ENCODE data around the gene RAB11B. TPM values are rescaled to one million over a fixed set of nuclear protein-coding genes. Genes with fewer than 3 reads are reported as not detected.

RAB11B gene
- total RNA-seq, 1 experiment from 2014 or later = 140 TPM

DNA sequence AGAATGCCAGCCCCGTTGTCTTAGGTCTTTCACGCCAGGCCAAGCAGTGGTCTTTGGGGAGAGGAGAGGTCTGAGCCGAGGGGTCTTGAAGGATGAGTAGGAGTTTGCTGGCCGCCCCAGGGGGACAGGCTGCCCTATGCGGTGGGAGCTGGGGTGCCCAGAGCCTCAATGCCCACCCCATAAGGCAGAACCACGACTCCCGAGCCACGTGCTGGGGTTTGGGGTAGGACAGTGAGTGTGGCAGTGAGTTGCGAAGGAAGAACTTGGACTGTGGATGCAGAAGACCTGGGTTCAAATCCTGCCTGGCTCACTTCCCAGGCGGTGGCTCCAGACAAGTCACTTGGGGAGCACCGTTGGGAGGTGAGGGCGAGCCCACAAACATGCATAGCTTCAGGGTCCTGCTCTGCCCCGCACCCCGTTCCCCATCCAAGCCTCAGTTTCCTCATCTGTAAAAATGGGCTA is 5.5 kb downstream of the RAB11B start:
- ATAC-seq (no peak), DNase-seq (ENCODE audit: low read depth, low spot score) (no peak)
- no peaks in the 10 kb centered on the region for H3K9me2 ChIP-seq (ENCODE audit: insufficient read depth)
- H3K9me3 ChIP-seq (ENCODE audit: control insufficient read depth in 1 of 2, insufficient read depth in 1 of 2, low read depth in 1 of 2, low read length in 2 of 2) = no peaks in the 10 kb centered on the region
- H3K4me2 ChIP-seq (ENCODE audit: low read length) = no peak overlapping the region
- peaks cover 77% of the 10 kb centered on the region for H3K79me2 ChIP-seq (ENCODE audit: insufficient read depth, low read length)
- no peak overlapping the region for H3K27ac ChIP-seq (ENCODE audit: low read depth, low read length)
- peaks cover 9 to 25% of the 10 kb centered on the region in 2 experiments; a peak in 3 of 4 replicates for H3K4me1 ChIP-seq (ENCODE audit: control insufficient read depth in 1 of 2, insufficient read depth in 2 of 2, low read length in 2 of 2)
- BruUV-seq (replicated peaks) = no TSS peak
- intact Hi-C loops (cut with micrococcal nuclease) = loop anchor here (1.0 to 2.0 kb wide), 2 partner anchors 41 to 49 kb away; no protein-coding TSS in a partner anchor
- ChIA-PET POLR2A (interaction anchor here (1.0 kb wide), 1 partner anchor 40 kb away, joined by 4 read pairs; no protein-coding TSS in a partner anchor), CTCF (interaction anchor here (1.0 kb wide), 1 partner anchor 41 kb away, joined by 5 read pairs; no protein-coding TSS in a partner anchor), RAD21 (ENCODE audit: low non-redundant PET in 1 of 2, low total read pairs in 2 of 2, uncharacterized antibody in 2 of 2, unreplicated experiment in 2 of 2) (no interaction called here)
- no peaks in the 10 kb centered on the region for H3K27me3 ChIP-seq (ENCODE audit: insufficient read depth, low read length)
- TF ChIP-seq ZBTB33 (IDR thresholded peaks at IDR 0.05; ENCODE audit: extremely low read depth, insufficient replicate concordance, low read length) (no peak), ZFX (IDR thresholded peaks at IDR 0.05) (no peak), FOSL1 (IDR thresholded peaks at IDR 0.05; ENCODE audit: low read depth) (no peak), YY1 (IDR thresholded peaks at IDR 0.05; ENCODE audit: extremely low read depth, insufficient replicate concordance, low read depth, low read length) (no peak), ZNF274 (IDR thresholded peaks at IDR 0.05; ENCODE audit: low read depth, low read length) (no peak), SRF (IDR thresholded peaks at IDR 0.05; ENCODE audit: low read depth) (no peak), TCF7L2 (IDR thresholded peaks at IDR 0.05; ENCODE audit: borderline replicate concordance, extremely low read depth, insufficient read depth, insufficient read length) (no peak), EZH2phosphoT487 (IDR thresholded peaks at IDR 0.05; ENCODE audit: borderline replicate concordance) (no peak)
- H3K4me3 ChIP-seq (replicated peaks in 1 of 2; ENCODE audit: low read depth in 1 of 2, low read length in 2 of 2) = no peak overlapping the region
- no peak overlapping the region for H3K9ac ChIP-seq (ENCODE audit: low read length)
- no peaks in the 10 kb centered on the region; the same call in 1 of the 2 replicates for H4K20me1 ChIP-seq (ENCODE audit: insufficient read depth)
- no peaks in the 10 kb centered on the region; a peak in 2 of 4 replicates for H3K36me3 ChIP-seq (ENCODE audit: control insufficient read depth in 1 of 2, insufficient read depth in 2 of 2, low read length in 2 of 2)
- no peak overlapping the region for H2AFZ ChIP-seq (ENCODE audit: low read depth, low read length, poor library complexity, severe bottlenecking)
